NOMO-1 treated with dmso at 0.1 percent for 144 hours (cell line): ENCODE measurements around the gene GDPGP1.
A peak's percentile ranks its signal among the peaks of the same experiment; 100 is the strongest.

Source experiments
- DNase-seq: peaks from one replicate; lab custom pipeline; 2025; ENCODE audit not compliant: unreplicated experiment; lab: John Stamatoyannopoulos, UW

Gene GDPGP1

GRCh38 chr15:90225047-90225446 lies 9.0 kb upstream of the GDPGP1 start:
- DNase-seq = no peak

GRCh38 chr15:90225504-90226234 lies 8.3 kb upstream of the GDPGP1 start:
- DNase-seq = no peak

GRCh38 chr15:90227336-90227735 lies 6.7 kb upstream of the GDPGP1 start:
- DNase-seq = no peak

- DNase-seq = no peak
Observed at GRCh38 chr15:90227816-90228772, 5.9 kb upstream of the GDPGP1 start.

- no peak for DNase-seq
Observed at GRCh38 chr15:90228960-90229359, 5.0 kb upstream of the GDPGP1 start.

GRCh38 chr15:90230071-90230494 lies 3.9 kb upstream of the GDPGP1 start:
- no peak for DNase-seq

- DNase-seq = no peak
Observed at GRCh38 chr15:90230610-90231009, 3.4 kb upstream of the GDPGP1 start.

GRCh38 chr15:90231028-90232017 lies 2.7 kb upstream of the GDPGP1 start:
- peak; percentile 11 for DNase-seq

- no peak for DNase-seq
Observed at GRCh38 chr15:90232196-90232595, 1.8 kb upstream of the GDPGP1 start.

GRCh38 chr15:90232941-90233386 lies 1.0 kb upstream of the GDPGP1 start:
- DNase-seq = no peak

GRCh38 chr15:90233387-90234095 lies 468 bp upstream of the GDPGP1 start, which contains the start of gene CIB1:
Gene CIB1 (minus strand): TSS chr15:90233941. CDS start chr15:90233885, 56 bp downstream.
- DNase-seq = peak; percentile 93

GRCh38 chr15:90239371-90239770 lies 5.4 kb downstream of the GDPGP1 start:
- DNase-seq = no peak

GRCh38 chr15:90240856-90241255 lies 6.8 kb downstream of the GDPGP1 start:
- no peak for DNase-seq

GRCh38 chr15:90241343-90242192 lies 7.6 kb downstream of the GDPGP1 start:
- no peak for DNase-seq

- no peak for DNase-seq
Observed at GRCh38 chr15:90243943-90244639, 10.1 kb downstream of the GDPGP1 start.

- no peak for DNase-seq
Observed at GRCh38 chr15:90248789-90249202, 14.8 kb downstream of the GDPGP1 start.

GRCh38 chr15:90249203-90249863 lies 15.3 kb downstream of the GDPGP1 start, which contains the start of gene TTLL13:
Gene TTLL13 (plus strand): TSS chr15:90249556. CDS start chr15:90250631, 1,075 bp downstream.
- peak; percentile 13 for DNase-seq

GRCh38 chr15:90257776-90258175 lies 23.8 kb downstream of the GDPGP1 start:
- DNase-seq = no peak
